ENCODE data around the gene ACTG1. TPM values are rescaled to one million over a fixed set of nuclear protein-coding genes. Genes with fewer than 3 reads are reported as not detected.

Gene ACTG1
- polyA plus RNA-seq, 1 donor from 2014 or later, result 1,302 TPM

DNA sequence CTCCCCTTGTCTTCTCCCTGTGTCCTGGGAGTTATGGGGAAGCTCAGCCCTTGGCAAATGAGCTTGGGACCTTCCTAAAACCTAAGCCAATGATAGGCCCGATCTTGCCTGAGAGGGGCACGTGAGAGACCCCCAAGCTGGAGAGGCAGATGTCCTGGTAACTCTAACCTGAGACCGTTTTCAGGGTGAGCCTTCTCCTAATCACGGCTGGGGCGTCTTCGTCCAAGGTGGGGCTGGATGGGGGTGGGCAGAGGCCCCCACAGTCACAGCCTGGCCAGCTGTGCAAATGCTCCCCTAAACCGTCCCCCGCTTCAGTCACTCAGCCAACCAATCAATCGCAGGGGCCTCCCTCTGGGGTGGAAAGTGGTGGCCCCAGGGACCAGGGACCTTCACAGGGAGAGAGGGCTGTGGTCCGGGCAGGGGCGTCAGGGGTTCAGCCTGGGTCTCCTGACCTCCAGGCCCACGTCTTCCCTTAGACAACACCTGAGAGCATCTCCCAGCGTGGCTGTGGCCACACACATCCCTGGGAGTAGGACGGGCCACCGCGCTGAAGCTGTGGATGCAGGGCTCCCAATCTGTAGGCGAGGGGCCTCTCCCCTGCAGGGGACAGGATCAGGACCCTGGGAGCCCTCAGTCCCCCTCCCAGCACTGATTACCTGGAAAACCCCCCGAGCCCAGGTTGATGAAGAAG is 30.6 kb downstream of the ACTG1 start:
- peak overlapping the region in 3 of 4 donors; percentile 59 to 81 (median 72) for H3K4me3 Mint-ChIP-seq
- H3K9me3 Mint-ChIP-seq, result peaks cover 0 to under 1% (median 0%) of the 10 kb centered on the region in 3 donors
- H3K36me3 Mint-ChIP-seq, result no peaks in the 10 kb centered on the region
- H3K27ac Mint-ChIP-seq, result peak overlapping the region in 2 of 3 donors; percentile 93 to 94
- peaks cover 0 to 9% (median 8%) of the 10 kb centered on the region in 3 donors for H3K4me1 Mint-ChIP-seq
- peaks cover 34% of the 10 kb centered on the region for H3K27me3 Mint-ChIP-seq

DNA sequence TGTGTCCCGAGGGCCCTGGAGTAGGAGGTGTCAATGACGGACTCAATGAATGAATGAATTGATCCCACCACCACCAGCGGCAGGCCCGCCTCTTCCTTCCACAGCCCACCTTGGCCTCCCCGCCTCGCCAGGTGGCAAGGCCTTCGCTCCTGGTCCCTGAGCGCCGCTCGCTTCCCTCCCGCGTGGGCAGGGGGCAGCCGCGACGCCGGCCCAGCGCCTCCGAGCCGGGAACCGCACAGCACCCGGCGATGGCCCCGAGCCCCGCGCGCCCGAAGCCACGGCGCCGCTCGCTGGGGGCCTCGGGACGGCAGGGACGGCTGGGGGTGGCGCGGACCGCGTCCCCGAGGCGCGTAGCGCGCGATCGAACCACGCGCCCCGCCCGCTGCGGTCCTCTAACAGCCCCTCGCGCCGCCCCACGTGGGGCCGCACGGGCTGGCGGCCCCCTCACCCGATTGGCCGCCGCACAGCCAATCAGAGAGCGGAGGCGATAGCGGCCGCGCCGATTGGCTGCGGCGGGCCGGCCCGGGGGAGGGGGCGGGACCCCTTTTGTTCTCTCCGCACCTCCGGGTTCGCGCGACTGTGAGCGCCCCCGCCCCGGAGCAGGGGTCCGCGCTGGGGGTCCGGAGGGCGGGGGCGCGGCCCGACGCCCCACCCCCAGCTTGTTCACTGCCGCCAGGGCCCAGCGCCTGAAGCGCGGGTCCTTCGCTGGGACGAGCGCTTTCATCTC is 31.4 kb downstream of the ACTG1 start:
- Mint-ChIP-seq H3K27me3 (peaks cover 34% of the 10 kb centered on the region), H3K4me3 (peak overlapping the region in 2 of 4 donors; percentile 40 to 59), H3K27ac (peak overlapping the region in 1 of 3 donors; percentile 93), H3K4me1 (peaks cover 0 to 8% (median 8%) of the 10 kb centered on the region in 3 donors), H3K9me3 (peaks cover 0 to 5% (median 0%) of the 10 kb centered on the region in 3 donors), H3K36me3 (no peaks in the 10 kb centered on the region)

GRCh38 chr17:81480140-81481072 is 32.2 kb downstream of the ACTG1 start:
- H3K27ac Mint-ChIP-seq, result peak overlapping the region in 2 of 3 donors; percentile 63 to 64
- no peaks in the 10 kb centered on the region for H3K36me3 Mint-ChIP-seq
- peaks cover 0 to 5% (median 0%) of the 10 kb centered on the region in 3 donors for H3K9me3 Mint-ChIP-seq
- peaks cover 34% of the 10 kb centered on the region for H3K27me3 Mint-ChIP-seq
- peak overlapping the region in 1 of 4 donors; percentile 40 for H3K4me3 Mint-ChIP-seq
- H3K4me1 Mint-ChIP-seq, result peaks cover 0 to 8% (median 5%) of the 10 kb centered on the region in 3 donors

- Mint-ChIP-seq H3K27ac (no peak overlapping the region), H3K4me1 (peaks cover 0 to 8% (median 5%) of the 10 kb centered on the region in 3 donors), H3K9me3 (peaks cover 0 to 5% (median 0%) of the 10 kb centered on the region in 3 donors), H3K27me3 (peaks cover 34% of the 10 kb centered on the region), H3K4me3 (no peak overlapping the region), H3K36me3 (peaks cover 2% of the 10 kb centered on the region)
These were observed 33.2 kb downstream of the ACTG1 start for GRCh38 chr17:81479175-81480071.

DNA sequence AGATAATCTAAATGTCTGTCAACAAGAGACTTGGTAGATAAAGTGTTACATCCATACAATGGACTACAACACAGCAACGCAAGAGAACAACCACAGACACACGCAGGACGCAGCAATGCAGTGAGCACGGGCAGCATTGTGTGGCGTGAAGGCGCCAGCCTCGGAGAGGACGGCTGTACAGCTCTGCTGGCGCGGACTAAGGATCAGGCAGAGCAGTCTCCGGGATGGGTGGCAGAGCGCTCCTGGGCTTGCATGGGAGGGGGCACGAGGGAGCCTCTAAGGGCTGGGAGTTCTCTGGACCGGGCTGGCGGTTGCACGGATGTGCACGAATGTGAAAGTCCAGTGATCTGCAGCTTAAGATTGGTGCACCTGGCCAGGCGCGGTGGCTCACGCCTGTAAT is 34.5 kb downstream of the ACTG1 start:
- peak overlapping the region in 1 of 4 donors; percentile 52 for H3K4me3 Mint-ChIP-seq
- H3K27me3 Mint-ChIP-seq, result peaks cover 34% of the 10 kb centered on the region
- peaks cover 0 to 5% (median 0%) of the 10 kb centered on the region in 3 donors for H3K9me3 Mint-ChIP-seq
- peak overlapping the region in 1 of 3 donors; percentile 75 for H3K27ac Mint-ChIP-seq
- peaks cover 2% of the 10 kb centered on the region for H3K36me3 Mint-ChIP-seq
- H3K4me1 Mint-ChIP-seq, result peaks cover 0 to 7% (median 5%) of the 10 kb centered on the region in 3 donors

DNA sequence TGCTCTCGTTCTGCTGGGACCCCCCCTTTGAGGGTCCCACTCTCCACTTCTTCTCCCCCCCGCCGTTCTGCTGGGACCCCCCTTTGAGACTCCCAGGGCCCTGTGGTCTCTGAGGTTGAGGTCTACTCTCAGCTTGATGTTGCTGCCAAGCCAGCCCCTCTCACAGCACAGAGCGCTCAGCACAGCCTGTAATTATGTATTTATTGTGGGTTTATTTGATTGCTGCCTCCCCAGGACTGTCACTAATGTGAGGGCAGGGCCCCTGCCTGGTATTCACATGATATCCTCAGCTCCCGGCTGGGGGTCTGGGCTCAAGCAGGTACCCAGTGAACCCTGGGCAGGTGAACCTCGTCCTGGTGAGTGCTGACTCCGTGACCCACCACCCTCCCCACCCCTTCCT is 35.4 kb downstream of the ACTG1 start:
- Mint-ChIP-seq H3K36me3 (peaks cover 2% of the 10 kb centered on the region), H3K4me3 (no peak overlapping the region), H3K4me1 (peaks cover 0 to 3% (median 0%) of the 10 kb centered on the region in 3 donors), H3K27ac (no peak overlapping the region), H3K27me3 (peaks cover 25% of the 10 kb centered on the region), H3K9me3 (peaks cover 0 to 5% (median 0%) of the 10 kb centered on the region in 3 donors)

DNA sequence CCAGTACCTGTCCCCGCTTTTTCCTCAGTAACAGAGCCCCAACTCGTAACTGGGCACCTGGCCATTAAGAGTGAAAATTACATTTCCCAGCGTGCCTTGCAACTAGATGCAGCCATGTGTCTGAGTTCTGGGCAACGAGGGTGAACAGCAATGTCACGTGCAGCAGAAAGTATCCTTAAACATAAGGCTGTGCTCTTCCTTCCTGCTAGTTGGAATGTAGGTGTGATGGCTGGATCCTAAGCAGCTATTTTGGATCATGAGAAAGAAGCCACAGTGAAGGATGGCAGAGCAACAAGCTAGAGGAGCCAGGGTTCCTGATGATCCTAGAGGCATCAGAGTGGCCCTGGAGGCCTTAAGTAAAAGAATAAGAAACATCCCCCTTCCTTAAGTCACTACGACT is 36.0 kb downstream of the ACTG1 start:
- Mint-ChIP-seq H3K36me3 (peaks cover 2% of the 10 kb centered on the region), H3K4me3 (no peak overlapping the region), H3K27me3 (peaks cover 20% of the 10 kb centered on the region)

DNA sequence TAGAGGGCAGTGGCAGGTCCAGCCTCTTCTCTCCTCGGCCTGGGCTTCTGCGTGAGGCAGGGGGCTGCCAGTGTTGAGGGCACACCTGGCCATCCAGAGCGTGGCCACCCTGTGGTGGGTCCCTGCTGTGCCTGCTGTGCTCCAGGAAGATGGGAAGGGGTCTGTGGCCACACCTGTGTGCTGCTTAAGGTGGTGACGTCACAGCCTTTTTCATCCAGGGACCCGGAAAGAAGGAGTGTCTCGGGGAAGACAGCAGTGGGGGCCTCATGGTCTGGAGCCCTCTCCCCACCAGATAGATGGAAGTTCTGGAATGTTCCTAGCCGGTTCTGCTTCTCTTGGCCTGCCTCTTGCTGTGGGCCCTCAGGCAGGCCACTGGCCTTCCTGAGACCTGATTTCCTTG is 36.5 kb downstream of the ACTG1 start:
- Mint-ChIP-seq H3K9me3 (peaks cover 0 to 5% (median 0%) of the 10 kb centered on the region in 3 donors), H3K4me1 (no peaks in the 10 kb centered on the region), H3K27ac (peak overlapping the region in 1 of 3 donors; percentile 39), H3K36me3 (peaks cover 2% of the 10 kb centered on the region), H3K27me3 (peaks cover 19% of the 10 kb centered on the region), H3K4me3 (no peak overlapping the region)

More for the DNA sequence above, 36.0 kb downstream of the ACTG1 start:
- Mint-ChIP-seq H3K9me3 (peaks cover 0 to 5% (median 0%) of the 10 kb centered on the region in 3 donors), H3K4me1 (peaks cover 0 to under 1% (median 0%) of the 10 kb centered on the region in 3 donors), H3K27ac (peak overlapping the region in 1 of 3 donors; percentile 39)

GRCh38 chr17:81474958-81475357 is 37.6 kb downstream of the ACTG1 start:
- Mint-ChIP-seq H3K9me3 (peaks cover 0 to 5% (median 0%) of the 10 kb centered on the region in 3 donors), H3K27ac (no peak overlapping the region), H3K27me3 (peaks cover 11% of the 10 kb centered on the region)

GRCh38 chr17:81473019-81473418 is 39.6 kb downstream of the ACTG1 start:
- Mint-ChIP-seq H3K27me3 (no peaks in the 10 kb centered on the region), H3K27ac (no peak overlapping the region), H3K4me1 (no peaks in the 10 kb centered on the region), H3K4me3 (no peak overlapping the region), H3K36me3 (peaks cover 2% of the 10 kb centered on the region), H3K9me3 (peaks cover 0 to 5% (median 0%) of the 10 kb centered on the region in 3 donors)

More at GRCh38 chr17:81474958-81475357, 37.6 kb downstream of the ACTG1 start:
- peaks cover 2% of the 10 kb centered on the region for H3K36me3 Mint-ChIP-seq
- H3K4me3 Mint-ChIP-seq, result no peak overlapping the region
- no peaks in the 10 kb centered on the region for H3K4me1 Mint-ChIP-seq

- H3K9me3 Mint-ChIP-seq, result peaks cover 0 to 4% (median 0%) of the 10 kb centered on the region in 3 donors
- peak overlapping the region in 1 of 3 donors; percentile 33 for H3K27ac Mint-ChIP-seq
- peaks cover 2% of the 10 kb centered on the region for H3K36me3 Mint-ChIP-seq
These were observed 40.7 kb downstream of the ACTG1 start for GRCh38 chr17:81471818-81472456.

GRCh38 chr17:81470944-81471817 is 41.4 kb downstream of the ACTG1 start:
- Mint-ChIP-seq H3K4me1 (no peaks in the 10 kb centered on the region), H3K27me3 (no peaks in the 10 kb centered on the region), H3K9me3 (no peaks in the 10 kb centered on the region), H3K4me3 (no peak overlapping the region), H3K27ac (peak overlapping the region in 1 of 3 donors; percentile 33), H3K36me3 (peaks cover 2% of the 10 kb centered on the region)

More at GRCh38 chr17:81471818-81472456, 40.7 kb downstream of the ACTG1 start:
- Mint-ChIP-seq H3K4me1 (no peaks in the 10 kb centered on the region), H3K4me3 (peak overlapping the region in 1 of 4 donors; percentile 23), H3K27me3 (no peaks in the 10 kb centered on the region)

Data from IgD-negative memory B cell (primary cell).